PFSK-1 (cell line): Measurements from ENCODE around the gene CD300LD.

Source experiments
- FOXP2 ChIP-seq: optimal IDR thresholded peaks from 2 replicates; pipeline ENCODE3; 2011; ENCODE audit warnings: borderline replicate concordance, control low read depth, inconsistent platforms; ENCODE audit not compliant: insufficient read depth; ENCODE audit errors: extremely low read length, extremely low read depth
- POLR2AphosphoS5 ChIP-seq: IDR thresholded peaks from 2 replicates; pipeline ENCODE4 v1.6.1; 2012; ENCODE audit warnings: low read depth, mild to moderate bottlenecking, control low read depth, low read length, moderate library complexity
- REST ChIP-seq, 2 experiments: IDR thresholded peaks; 2 replicates each; pipeline versions ENCODE4 v1.6.1 to v1.8.0; 2011 to 2012; ENCODE audit warnings: low read depth in 2 of 2, low read length in 2 of 2, control low read depth in 1 of 2, inconsistent platforms in 1 of 2, mild to moderate bottlenecking in 1 of 2, moderate library complexity in 1 of 2; ENCODE audit not compliant: insufficient read depth in 1 of 2
- SIN3A ChIP-seq: IDR thresholded peaks from 2 replicates; pipeline ENCODE4 v1.6.1; 2012; ENCODE audit warnings: mild to moderate bottlenecking, low read length, moderate library complexity, borderline replicate concordance; ENCODE audit not compliant: insufficient read depth
- TAF1 ChIP-seq: IDR thresholded peaks from 2 replicates; pipeline ENCODE4 v1.6.1; 2012; ENCODE audit warnings: low read length, control low read depth, borderline replicate concordance; ENCODE audit not compliant: insufficient read depth

Gene CD300LD

GRCh38 chr17:74637265-74637664, 45.2 kb upstream of the CD300LD start:
- TF ChIP-seq FOXP2 = no peak
- no peak for TF ChIP-seq TAF1
- no peak for TF ChIP-seq REST (IDR thresholded peaks at IDR 0.05; ENCODE audit: insufficient read depth in 1 of 2, low read depth in 2 of 2, low read length in 2 of 2)

GRCh38 chr17:74635418-74635817, 43.3 kb upstream of the CD300LD start:
- no peak for TF ChIP-seq TAF1
- no peak for TF ChIP-seq FOXP2
- TF ChIP-seq REST (IDR thresholded peaks at IDR 0.05; ENCODE audit: insufficient read depth in 1 of 2, low read depth in 2 of 2, low read length in 2 of 2) = no peak
- TF ChIP-seq POLR2AphosphoS5 = no peak
- no peak for TF ChIP-seq SIN3A

- no peak for TF ChIP-seq SIN3A
- TF ChIP-seq TAF1 = no peak
- TF ChIP-seq POLR2AphosphoS5 = no peak
- no peak for TF ChIP-seq REST (IDR thresholded peaks at IDR 0.05; ENCODE audit: insufficient read depth in 1 of 2, low read depth in 2 of 2, low read length in 2 of 2)
- no peak for TF ChIP-seq FOXP2
These were observed 41.2 kb upstream of the CD300LD start for GRCh38 chr17:74633326-74633725.

GRCh38 chr17:74632617-74633016, 40.5 kb upstream of the CD300LD start:
- TF ChIP-seq TAF1 = no peak
- TF ChIP-seq FOXP2 = no peak
- no peak for TF ChIP-seq POLR2AphosphoS5
- no peak for TF ChIP-seq SIN3A

- TF ChIP-seq TAF1 (no peak), FOXP2 (no peak), POLR2AphosphoS5 (no peak), SIN3A (no peak), REST (IDR thresholded peaks at IDR 0.05; ENCODE audit: insufficient read depth in 1 of 2, low read depth in 2 of 2, low read length in 2 of 2) (no peak)
These were observed 39.7 kb upstream of the CD300LD start for GRCh38 chr17:74631468-74632450.
